Nephron (organoid): Measurements from ENCODE around the gene SH3RF3.
"Not testable (repeated sequence)": the region's sequence is repeated elsewhere in the genome, so short reads cannot be mapped to it uniquely, and the experiment has no call there.

Source experiments
- H3K27ac Mint-ChIP-seq, 3 experiments: 2 replicates each; pipeline ENCODE4 v1.8.0; 2020; ENCODE audit warnings: mixed read lengths in 3 of 3, mild to moderate bottlenecking in 2 of 3, moderate library complexity in 1 of 3
- H3K27me3 Mint-ChIP-seq: 2 replicates; pipeline ENCODE4 v1.8.0; 2021; ENCODE audit warnings: low read depth, mild to moderate bottlenecking, moderate library complexity, mixed read lengths
- H3K36me3 Mint-ChIP-seq: 2 replicates; pipeline ENCODE4 v1.8.0; 2020; ENCODE audit warnings: low read depth, mixed read lengths
- H3K4me1 Mint-ChIP-seq: 2 replicates; pipeline ENCODE4 v1.8.0; 2020; ENCODE audit warnings: mixed read lengths
- H3K4me3 Mint-ChIP-seq, 3 experiments: 2 replicates each; pipeline ENCODE4 v1.8.0; 2020; ENCODE audit warnings: mild to moderate bottlenecking in 3 of 3, mixed read lengths in 3 of 3, moderate library complexity in 2 of 3
- H3K9me3 Mint-ChIP-seq: 2 replicates; pipeline ENCODE4 v1.8.0; 2020; ENCODE audit warnings: mixed read lengths
- TF ChIP-seq, protein P1 (sequence below), 3 experiments: fragments of 200-600 bp; sonication (generic); IDR thresholded peaks; one replicate each; pipeline ENCODE4 v1.5.0; 2021; ENCODE audit warnings: antibody characterized with exemption in 3 of 3; ENCODE audit not compliant: unreplicated experiment in 3 of 3

Gene SH3RF3

DNA sequence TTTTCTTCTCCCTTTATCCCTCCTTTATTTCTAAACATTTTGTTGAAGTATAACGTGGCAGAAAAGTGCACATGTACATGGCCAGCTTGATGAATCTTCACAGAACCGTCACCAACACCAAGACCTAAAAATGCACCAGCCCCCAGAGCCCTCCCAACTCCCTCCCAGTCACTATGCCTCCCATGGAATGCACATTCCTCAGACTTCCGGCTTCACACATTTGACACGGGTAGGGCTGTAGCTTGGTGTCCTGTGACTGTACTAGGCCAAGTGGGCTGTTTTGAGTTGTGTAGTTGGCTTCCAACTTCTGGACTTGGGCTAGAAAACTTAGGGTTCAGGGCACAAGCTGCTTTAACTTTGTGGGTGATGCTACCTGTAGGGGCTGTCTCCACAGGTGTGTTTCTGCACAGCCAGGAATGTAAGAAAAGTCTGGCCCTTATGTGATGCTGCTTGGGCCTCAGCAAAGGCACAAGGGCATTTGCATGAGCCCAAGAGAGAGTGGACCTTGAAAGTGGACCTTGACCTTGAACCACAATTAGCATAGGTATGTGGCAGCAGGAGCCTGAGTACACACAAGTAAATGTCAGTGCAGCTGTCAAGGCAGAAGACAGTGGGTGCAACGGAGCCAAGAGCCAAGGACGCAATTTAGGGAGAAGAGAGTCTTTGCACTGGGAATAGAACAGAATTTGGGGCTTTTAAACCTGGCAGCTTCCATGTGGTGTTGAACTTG is 406.4 kb downstream of the SH3RF3 start:
- Mint-ChIP-seq H3K4me1 (peaks cover 10% of the 10 kb centered on the region), H3K4me3 (no peak overlapping the region), H3K27ac (peak overlapping the region in 1 of 3 experiments; percentile 34), H3K27me3 (peaks cover 4% of the 10 kb centered on the region), H3K36me3 (peaks cover 16% of the 10 kb centered on the region), H3K9me3 (peaks cover 19% of the 10 kb centered on the region)
- TF ChIP-seq, protein P1, sequence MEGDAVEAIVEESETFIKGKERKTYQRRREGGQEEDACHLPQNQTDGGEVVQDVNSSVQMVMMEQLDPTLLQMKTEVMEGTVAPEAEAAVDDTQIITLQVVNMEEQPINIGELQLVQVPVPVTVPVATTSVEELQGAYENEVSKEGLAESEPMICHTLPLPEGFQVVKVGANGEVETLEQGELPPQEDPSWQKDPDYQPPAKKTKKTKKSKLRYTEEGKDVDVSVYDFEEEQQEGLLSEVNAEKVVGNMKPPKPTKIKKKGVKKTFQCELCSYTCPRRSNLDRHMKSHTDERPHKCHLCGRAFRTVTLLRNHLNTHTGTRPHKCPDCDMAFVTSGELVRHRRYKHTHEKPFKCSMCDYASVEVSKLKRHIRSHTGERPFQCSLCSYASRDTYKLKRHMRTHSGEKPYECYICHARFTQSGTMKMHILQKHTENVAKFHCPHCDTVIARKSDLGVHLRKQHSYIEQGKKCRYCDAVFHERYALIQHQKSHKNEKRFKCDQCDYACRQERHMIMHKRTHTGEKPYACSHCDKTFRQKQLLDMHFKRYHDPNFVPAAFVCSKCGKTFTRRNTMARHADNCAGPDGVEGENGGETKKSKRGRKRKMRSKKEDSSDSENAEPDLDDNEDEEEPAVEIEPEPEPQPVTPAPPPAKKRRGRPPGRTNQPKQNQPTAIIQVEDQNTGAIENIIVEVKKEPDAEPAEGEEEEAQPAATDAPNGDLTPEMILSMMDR (IDR thresholded peaks at IDR 0.05; ENCODE audit: unreplicated experiment in 3 of 3) = no peak

DNA sequence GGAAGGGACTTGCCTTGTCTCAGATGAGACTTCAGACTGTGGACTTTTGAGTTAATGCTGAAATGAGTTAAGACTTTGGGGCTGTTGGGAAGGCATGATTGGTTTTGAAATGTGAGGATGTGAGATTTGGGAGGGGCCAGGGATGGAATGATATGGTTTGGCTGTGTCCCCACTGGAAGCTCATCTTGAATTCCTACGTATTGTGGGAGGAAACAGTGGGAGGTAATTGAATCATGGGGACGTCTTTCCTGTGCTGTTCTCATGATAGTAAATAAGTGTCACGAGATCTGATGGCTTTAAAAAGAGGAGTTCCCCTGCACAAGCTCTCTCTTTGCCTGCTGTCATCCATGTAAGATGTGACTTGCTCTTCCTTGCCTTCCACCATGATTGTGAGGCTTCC is 407.6 kb downstream of the SH3RF3 start:
- Mint-ChIP-seq H3K9me3 (peaks cover 19% of the 10 kb centered on the region), H3K36me3 (peaks cover 16% of the 10 kb centered on the region), H3K4me1 (peaks cover 10% of the 10 kb centered on the region)
- H3K27ac Mint-ChIP-seq, H3K4me3 Mint-ChIP-seq, H3K27me3 Mint-ChIP-seq: not testable (repeated sequence)

DNA sequence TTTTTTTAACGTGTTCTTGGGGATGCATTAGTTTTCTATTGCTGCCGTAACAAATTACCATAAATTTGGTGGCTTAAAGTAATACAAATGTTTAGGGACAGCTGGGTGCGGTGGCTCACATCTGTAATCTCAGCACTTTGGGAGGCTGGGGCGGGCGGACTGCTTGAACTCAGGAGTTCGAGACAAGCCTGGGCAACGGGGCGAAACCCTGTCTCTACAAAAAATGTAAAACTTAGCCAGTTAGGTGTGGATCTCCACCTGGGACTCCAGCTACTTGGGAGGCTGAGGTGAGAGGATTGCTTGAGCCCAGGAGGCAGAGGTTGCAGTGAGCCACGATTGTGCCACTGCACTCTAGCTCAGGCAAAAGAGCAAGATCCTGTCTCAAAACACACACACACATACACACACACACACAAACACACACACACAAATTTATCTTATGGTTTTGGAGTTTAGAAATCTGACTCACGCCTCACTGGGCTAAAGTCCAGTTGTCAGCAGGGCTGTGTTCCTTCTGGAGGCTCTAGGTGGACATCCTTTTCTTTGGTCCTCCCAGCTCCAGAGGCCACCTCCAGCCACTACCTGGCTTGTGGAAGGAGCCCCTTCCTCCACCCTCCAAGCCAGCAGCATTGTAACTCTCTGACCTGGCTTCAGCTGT is 408.7 kb downstream of the SH3RF3 start:
- Mint-ChIP-seq H3K9me3 (peaks cover 19% of the 10 kb centered on the region), H3K4me3 (no peak overlapping the region), H3K27me3 (peaks cover 4% of the 10 kb centered on the region), H3K4me1 (peaks cover 10% of the 10 kb centered on the region), H3K27ac (no peak overlapping the region), H3K36me3 (peaks cover 20% of the 10 kb centered on the region)
- TF ChIP-seq, protein P1 (IDR thresholded peaks at IDR 0.05; ENCODE audit: unreplicated experiment in 3 of 3) = no peak

DNA sequence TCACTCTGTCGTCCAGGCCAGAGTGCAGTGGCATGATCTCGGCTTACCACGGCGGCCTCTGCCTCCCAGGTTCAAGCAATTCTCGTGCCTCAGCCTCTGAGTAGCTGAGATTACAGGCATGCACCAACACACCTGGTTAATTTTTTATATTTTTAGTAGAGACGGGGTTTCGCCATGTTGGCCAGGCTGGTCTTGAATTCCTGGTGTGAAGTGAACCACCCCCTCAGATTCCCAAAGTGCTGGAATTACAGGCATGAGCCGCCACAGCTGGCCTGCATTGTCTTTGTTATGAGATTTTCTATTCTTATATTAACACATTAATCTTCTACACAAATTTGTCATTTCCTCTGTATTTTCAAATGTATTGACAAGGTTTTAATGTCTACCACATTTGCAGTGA is 409.5 kb downstream of the SH3RF3 start:
- Mint-ChIP-seq H3K27ac (no peak overlapping the region), H3K27me3 (peaks cover 4% of the 10 kb centered on the region), H3K4me1 (peaks cover 10% of the 10 kb centered on the region), H3K4me3 (no peak overlapping the region), H3K9me3 (peaks cover 19% of the 10 kb centered on the region), H3K36me3 (peaks cover 20% of the 10 kb centered on the region)
- TF ChIP-seq, protein P1 (IDR thresholded peaks at IDR 0.05; ENCODE audit: unreplicated experiment in 3 of 3) = no peak

DNA sequence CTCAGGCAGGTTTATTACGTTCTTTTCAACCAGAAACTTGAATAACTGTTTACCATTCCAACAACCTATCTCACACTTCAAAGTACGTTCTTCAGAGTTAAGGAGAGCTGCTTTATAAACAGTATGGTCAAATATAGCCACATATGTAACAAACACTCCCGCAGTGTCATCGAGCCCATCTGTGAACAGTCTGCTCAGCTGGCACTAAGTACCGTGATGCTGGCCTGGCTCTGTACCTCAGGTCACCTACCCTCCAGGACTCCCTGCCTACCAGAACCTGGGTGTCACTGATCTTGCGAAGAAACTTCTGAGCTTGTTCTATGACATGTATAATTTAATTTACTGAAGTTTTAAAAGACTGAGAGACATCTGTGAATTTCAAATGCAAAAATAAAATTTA is 413.4 kb downstream of the SH3RF3 start:
- H3K27ac Mint-ChIP-seq = no peak overlapping the region
- no peak overlapping the region for H3K4me3 Mint-ChIP-seq
- TF ChIP-seq, protein P1 (IDR thresholded peaks at IDR 0.05; ENCODE audit: unreplicated experiment in 3 of 3) = no peak
- no peaks in the 10 kb centered on the region for H3K27me3 Mint-ChIP-seq
- no peaks in the 10 kb centered on the region for H3K4me1 Mint-ChIP-seq
- no peaks in the 10 kb centered on the region for H3K9me3 Mint-ChIP-seq
- H3K36me3 Mint-ChIP-seq = peaks cover 27% of the 10 kb centered on the region

- H3K4me3 Mint-ChIP-seq = no peak overlapping the region
- H3K4me1 Mint-ChIP-seq = no peaks in the 10 kb centered on the region
- TF ChIP-seq, protein P1 (IDR thresholded peaks at IDR 0.05; ENCODE audit: unreplicated experiment in 3 of 3) = peak; percentile 93 to 97 (median 94)
- H3K36me3 Mint-ChIP-seq = peaks cover 31% of the 10 kb centered on the region
- no peaks in the 10 kb centered on the region for H3K27me3 Mint-ChIP-seq
- no peaks in the 10 kb centered on the region for H3K9me3 Mint-ChIP-seq
- no peak overlapping the region for H3K27ac Mint-ChIP-seq
Observed at GRCh38 chr2:109545828-109546713, 417.1 kb downstream of the SH3RF3 start.
